RWPE2 (cell line): ENCODE measurements around the gene LIPA.

Source experiments
- ATAC-seq: fragments of 200-7000 bp; cut with Tn5 transposase; 3 replicates; pipeline ENCODE4 v1.9.1; 2021; ENCODE audit warnings: low read depth
- DNase-seq: peaks from one replicate; pipeline ENCODE4 v3.0.0-alpha.2; 2020; ENCODE audit warnings: low spot score
- H3K27ac ChIP-seq: fragments of 450-650 bp; 2 replicates; pipeline ENCODE4 v1.5.1; 2017; ENCODE audit warnings: mild to moderate bottlenecking; ENCODE audit not compliant: poor library complexity, severe bottlenecking
- H3K27me3 ChIP-seq: fragments of 250-450 bp; sonication (Bioruptor Pico); 2 replicates; pipeline ENCODE4 v1.5.1; 2021; ENCODE audit warnings: mild to moderate bottlenecking, moderate library complexity; ENCODE audit not compliant: insufficient read depth, poor library complexity, severe bottlenecking
- H3K36me3 ChIP-seq: fragments of 250-450 bp; sonication (Bioruptor Pico); 2 replicates; pipeline ENCODE4 v1.5.1; 2020; ENCODE audit warnings: low read depth, mild to moderate bottlenecking, moderate library complexity
- H3K4me1 ChIP-seq: fragments of 250-450 bp; sonication (Bioruptor Pico); 2 replicates; pipeline ENCODE4 v1.5.1; 2021; ENCODE audit warnings: mild to moderate bottlenecking, moderate library complexity; ENCODE audit not compliant: insufficient read depth, poor library complexity, severe bottlenecking
- H3K4me3 ChIP-seq: fragments of 250-450 bp; sonication (Bioruptor Pico); 2 replicates; pipeline ENCODE4 v1.5.1; 2021; ENCODE audit warnings: mild to moderate bottlenecking, moderate library complexity; ENCODE audit not compliant: severe bottlenecking
- H3K9me3 ChIP-seq: fragments of 250-450 bp; sonication (Bioruptor Pico); 2 replicates; pipeline ENCODE4 v1.5.1; 2021; ENCODE audit warnings: mild to moderate bottlenecking, moderate library complexity; ENCODE audit not compliant: severe bottlenecking
- CTCF ChIP-seq: fragments of 450-650 bp; IDR thresholded peaks from one replicate; pipeline ENCODE4 v1.5.1; 2017; ENCODE audit warnings: mild to moderate bottlenecking, moderate library complexity; ENCODE audit not compliant: poor library complexity, severe bottlenecking

LIPA gene

GRCh38 chr10:89217057-89217990 is 34.3 kb downstream of the LIPA start:
- Histone ChIP-seq H3K36me3 (peaks cover 29% of the 10 kb centered on the region), H3K4me3 (no peak overlapping the region), H3K4me1 (no peaks in the 10 kb centered on the region), H3K27me3 (no peaks in the 10 kb centered on the region), H3K9me3 (no peaks in the 10 kb centered on the region), H3K27ac (no peak overlapping the region)
- ATAC-seq = no peak
- DNase-seq = no peak
- TF ChIP-seq CTCF = peak; percentile 83

GRCh38 chr10:89216056-89216455 is 35.5 kb downstream of the LIPA start:
- Histone ChIP-seq H3K9me3 (no peaks in the 10 kb centered on the region), H3K27me3 (no peaks in the 10 kb centered on the region), H3K4me1 (no peaks in the 10 kb centered on the region), H3K27ac (no peak overlapping the region), H3K36me3 (peaks cover 24% of the 10 kb centered on the region), H3K4me3 (no peak overlapping the region)
- no peak for ATAC-seq
- DNase-seq = no peak
- TF ChIP-seq CTCF = no peak

GRCh38 chr10:89215511-89215910 is 36.1 kb downstream of the LIPA start:
- no peak for TF ChIP-seq CTCF
- Histone ChIP-seq H3K27ac (no peak overlapping the region), H3K4me1 (no peaks in the 10 kb centered on the region), H3K27me3 (no peaks in the 10 kb centered on the region), H3K36me3 (peaks cover 24% of the 10 kb centered on the region), H3K9me3 (no peaks in the 10 kb centered on the region), H3K4me3 (no peak overlapping the region)
- DNase-seq = no peak
- ATAC-seq = no peak

- H3K36me3 ChIP-seq = peaks cover 24% of the 10 kb centered on the region
- H3K4me1 ChIP-seq = no peaks in the 10 kb centered on the region
- no peak for DNase-seq
- no peaks in the 10 kb centered on the region for H3K9me3 ChIP-seq
- no peaks in the 10 kb centered on the region for H3K27me3 ChIP-seq
- H3K27ac ChIP-seq = no peak overlapping the region
- ATAC-seq = no peak
- TF ChIP-seq CTCF = no peak
- H3K4me3 ChIP-seq = no peak overlapping the region
Observed at GRCh38 chr10:89214566-89215165, 36.9 kb downstream of the LIPA start.
